ENCODE data around the gene BEST1.
"Not testable (repeated sequence)": the region's sequence is repeated elsewhere in the genome, so short reads cannot be mapped to it uniquely, and the experiment has no call there.

BEST1 gene

DNA sequence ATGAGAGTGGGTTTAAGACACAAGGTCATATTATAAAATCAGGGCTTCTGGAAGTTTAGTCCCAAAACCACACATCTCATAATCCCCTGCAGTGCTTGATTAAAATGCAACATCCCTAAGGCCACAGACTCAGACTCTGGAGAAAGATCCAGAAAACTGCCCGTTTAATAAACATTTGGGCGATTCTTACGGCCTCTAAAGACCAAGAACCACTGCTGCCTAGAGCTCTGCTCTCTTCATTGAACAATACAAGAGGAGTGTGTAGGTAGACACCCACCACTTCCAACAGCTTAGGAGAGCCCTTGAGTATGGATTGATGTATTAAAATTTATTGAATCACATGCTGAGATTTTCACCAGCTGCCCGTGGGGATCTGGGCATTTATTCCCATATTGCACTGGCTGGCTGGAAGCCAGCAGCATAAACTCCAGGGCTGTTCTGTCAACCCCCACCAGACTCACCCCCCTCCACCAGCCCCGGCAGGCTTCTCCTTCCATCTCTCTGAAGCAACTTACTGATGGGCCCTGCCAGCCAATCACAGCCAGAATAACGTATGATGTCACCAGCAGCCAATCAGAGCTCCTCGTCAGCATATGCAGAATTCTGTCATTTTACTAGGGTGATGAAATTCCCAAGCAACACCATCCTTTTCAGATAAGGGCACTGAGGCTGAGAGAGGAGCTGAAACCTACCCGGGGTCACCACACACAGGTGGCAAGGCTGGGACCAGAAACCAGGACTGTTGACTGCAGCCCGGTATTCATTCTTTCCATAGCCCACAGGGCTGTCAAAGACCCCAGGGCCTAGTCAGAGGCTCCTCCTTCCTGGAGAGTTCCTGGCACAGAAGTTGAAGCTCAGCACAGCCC lies 749 bp upstream of the BEST1 start:
- DNase-seq (ENCODE audit: low read depth): no peak

DNA sequence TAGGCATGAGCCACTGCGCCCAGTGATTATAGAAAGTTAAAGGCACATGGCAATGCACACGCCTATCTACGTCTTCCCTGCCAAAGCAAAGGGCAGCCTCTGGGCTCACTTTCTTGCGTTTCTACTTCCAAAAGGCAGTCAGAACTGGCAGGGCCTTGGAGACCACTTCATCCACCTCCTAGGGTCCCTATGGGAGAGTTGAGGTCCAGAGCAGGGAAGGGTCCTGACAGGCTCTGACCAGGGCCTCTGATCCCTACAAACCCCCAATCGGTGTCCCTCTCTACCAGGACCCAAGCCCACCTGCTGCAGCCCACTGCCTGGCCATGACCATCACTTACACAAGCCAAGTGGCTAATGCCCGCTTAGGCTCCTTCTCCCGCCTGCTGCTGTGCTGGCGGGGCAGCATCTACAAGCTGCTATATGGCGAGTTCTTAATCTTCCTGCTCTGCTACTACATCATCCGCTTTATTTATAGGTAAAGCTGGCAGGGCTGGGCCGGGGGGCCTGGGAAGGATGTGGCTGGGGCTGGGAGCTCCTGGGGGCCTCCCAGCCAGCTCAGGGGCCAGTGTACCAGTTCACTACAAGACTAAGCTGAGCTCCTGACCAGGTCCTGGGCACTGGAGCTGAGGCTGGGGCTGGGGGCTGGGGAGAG lies 1.5 kb downstream of the BEST1 start:
- no peak for DNase-seq (ENCODE audit: low read depth)

DNA sequence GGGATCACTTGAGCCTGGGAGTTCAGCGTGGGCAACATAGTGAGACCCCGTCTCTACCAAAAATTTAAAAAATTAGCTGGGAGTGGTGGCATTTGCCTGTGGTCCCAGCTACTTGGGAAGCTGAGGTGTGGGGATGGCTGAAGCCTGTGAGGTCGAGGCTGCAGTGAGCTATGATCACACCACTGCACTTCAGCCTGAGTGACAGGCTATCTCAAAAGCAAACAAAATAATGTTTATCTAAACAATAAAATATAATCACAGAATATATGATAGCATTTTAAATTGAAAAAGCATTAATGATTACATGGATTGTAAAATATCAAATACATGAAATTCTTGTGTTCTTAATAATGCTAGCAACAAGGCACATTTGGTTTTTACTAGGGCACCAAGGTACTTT lies 2.7 kb downstream of the BEST1 start:
- DNase-seq (ENCODE audit: low read depth): no peak

DNA sequence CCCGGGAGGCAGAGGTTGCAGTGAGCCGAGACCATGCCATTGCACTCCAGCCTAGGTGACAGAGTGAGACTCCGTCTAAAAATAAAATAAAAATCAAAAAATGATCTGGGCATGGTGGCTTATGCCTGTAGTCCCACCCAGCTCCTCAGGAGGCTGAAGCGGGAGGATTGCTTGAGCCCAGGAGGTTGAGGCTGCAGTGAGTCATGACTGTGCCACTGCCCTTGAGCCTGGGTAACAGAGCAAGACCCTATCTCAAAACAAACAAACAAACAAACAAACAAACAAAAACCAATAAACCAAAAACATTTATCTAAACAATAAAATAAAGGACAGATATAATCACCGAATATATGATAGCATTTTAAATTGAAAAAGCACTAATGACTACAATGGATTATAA lies 3.5 kb downstream of the BEST1 start:
- not testable (repeated sequence) for DNase-seq (ENCODE audit: low read depth)

DNA sequence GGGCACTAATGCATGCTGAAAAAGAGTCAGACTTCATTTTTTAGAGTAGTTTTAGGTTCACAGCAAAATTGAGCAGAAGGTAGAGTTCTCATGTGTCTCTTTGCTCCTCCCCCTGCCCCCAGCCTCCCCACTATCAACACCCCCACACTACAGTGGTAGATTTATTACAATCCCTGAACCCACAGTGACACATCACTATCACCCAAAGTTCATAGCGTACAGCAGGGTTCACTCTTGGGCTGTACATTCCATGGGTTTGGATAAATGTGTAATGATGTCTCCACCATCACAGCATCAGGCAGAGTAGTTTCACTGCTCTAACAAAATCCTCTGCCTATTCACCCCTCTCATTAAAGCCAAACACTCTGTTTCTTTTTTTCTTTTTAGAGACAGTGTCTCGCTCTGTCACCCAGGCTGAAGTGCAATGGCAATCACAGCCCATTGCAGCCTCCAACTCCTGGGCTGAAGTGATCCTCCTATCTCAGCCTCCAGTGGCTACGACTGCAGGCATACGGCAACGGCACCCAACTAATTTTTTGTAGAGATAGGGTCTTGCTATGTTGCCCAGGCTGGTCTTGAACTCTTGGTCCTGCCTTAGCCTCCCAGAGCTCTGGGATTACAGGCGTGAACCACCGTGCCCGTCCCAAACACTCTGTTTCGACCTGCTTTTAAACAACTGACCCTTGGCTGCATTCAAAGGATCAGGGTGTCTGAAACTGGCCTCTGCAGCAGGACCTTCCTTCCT lies 4.1 kb downstream of the BEST1 start:
- no peak for DNase-seq (ENCODE audit: low read depth)

DNA sequence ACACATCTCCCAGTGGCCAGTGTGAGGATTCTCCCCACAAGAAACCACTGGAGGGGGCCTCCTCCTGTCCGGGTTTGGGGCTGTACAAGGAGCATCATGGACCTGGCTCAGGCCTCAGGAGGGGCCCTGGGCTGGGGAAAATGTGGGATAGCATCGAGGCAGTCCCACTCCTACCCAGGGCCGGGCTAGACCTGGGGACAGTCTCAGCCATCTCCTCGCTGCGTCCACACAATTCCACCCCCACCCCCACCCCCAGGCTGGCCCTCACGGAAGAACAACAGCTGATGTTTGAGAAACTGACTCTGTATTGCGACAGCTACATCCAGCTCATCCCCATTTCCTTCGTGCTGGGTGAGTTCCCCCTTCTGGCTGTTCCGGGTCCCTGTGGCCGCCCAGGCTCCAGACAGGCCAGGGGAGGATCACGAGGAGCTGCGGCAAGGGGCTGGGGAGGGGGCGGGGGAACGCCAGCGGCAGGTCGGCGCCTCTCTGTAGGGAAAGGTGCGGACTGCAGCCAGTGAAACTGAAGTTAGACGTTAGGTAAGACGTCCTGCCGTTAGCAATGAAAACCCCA lies 4.8 kb downstream of the BEST1 start:
- no peak for DNase-seq (ENCODE audit: low read depth)

DNA sequence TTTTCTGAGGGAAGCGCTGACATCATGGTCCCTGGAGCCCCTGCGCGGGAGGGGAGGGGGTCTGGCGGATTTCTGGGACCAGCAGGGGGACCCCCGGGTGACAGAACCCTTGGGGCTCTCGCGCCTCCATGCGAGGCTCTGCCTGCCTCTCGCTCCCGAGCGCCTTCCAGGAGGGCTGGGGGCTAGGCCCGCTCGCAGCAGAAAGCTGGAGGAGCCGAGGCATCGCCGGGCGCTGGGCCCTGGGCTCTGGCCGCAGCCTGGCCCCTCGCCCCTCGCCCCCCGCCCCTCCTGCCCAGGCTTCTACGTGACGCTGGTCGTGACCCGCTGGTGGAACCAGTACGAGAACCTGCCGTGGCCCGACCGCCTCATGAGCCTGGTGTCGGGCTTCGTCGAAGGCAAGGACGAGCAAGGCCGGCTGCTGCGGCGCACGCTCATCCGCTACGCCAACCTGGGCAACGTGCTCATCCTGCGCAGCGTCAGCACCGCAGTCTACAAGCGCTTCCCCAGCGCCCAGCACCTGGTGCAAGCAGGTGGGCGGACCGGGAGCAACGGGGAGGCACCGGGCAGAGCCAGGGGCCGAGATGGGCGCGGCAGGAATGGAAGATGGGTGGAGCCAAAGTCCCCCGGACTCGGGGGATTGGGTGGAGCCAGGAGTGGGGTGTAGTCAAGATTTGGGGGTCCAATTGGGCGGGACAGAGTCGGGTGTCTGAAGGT lies 5.4 kb downstream of the BEST1 start:
- DNase-seq (ENCODE audit: low read depth): no peak

DNA sequence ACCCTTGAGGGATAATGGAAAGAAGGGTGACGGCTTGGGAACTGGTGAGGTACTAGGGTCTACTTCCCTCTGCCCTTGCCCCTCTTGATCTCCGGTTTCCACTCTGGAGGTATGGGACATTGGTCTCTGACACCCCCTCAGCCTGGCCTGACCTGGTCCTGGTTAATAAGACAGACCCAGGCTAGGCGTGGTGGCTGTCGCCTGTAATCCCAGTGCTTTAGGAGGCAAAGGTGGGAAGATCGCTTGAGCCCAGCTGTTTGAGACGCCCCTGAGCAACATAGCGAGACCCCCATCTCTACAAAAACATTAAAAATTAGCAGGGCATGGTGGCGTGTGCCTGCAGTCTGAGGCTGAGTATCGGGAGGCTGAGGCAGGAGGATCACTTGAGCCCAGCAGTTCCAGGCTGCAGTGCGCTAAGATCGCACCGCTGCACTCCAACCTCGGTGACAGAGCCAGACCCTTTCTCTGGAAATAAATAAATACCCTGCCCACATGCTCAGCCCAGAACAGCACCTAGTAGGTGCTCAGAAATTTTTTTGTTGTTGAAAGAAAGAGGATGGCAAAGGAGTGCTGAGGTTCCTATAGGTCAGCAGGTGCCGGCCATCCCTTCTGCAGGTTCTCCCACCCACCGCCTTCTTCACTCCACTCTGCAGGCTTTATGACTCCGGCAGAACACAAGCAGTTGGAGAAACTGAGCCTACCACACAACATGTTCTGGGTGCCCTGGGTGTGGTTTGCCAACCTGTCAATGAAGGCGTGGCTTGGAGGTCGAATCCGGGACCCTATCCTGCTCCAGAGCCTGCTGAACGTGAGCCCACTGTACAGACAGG lies 6.3 kb downstream of the BEST1 start:
- no peak for DNase-seq (ENCODE audit: low read depth)

DNA sequence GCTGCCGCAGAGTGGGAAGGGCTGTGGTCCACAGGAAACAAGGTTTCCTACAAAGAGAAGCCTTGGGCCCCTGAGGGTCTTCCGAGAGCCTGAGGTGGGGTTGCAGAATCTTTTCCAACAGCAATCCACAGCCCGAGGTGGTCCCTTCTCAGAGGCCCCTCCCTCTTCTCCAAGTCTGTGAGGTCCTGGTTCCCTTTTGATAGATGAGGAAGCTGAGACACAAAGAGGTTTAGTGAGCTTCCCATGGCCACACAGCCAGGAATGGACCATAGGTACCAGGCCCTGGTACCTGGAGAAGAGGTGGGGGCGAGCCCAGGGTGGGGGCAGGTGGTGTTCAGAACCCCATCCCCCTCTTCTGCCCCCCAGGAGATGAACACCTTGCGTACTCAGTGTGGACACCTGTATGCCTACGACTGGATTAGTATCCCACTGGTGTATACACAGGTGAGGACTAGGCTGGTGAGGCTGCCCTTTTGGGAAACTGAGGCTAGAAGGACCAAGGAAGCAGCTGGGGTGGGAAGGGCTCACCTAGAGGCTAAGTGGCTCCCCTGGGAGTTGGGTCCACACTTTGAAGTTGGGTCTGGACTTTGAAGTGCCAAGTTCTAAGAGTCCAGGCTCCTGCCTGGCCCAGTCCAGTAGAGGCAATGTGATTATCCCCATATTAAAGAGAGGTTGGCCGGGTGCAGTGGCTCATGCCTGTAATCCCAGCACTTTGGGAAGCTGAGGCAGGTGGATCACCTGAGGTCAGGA lies 7.0 kb downstream of the BEST1 start:
- no peak for DNase-seq (ENCODE audit: low read depth)

DNA sequence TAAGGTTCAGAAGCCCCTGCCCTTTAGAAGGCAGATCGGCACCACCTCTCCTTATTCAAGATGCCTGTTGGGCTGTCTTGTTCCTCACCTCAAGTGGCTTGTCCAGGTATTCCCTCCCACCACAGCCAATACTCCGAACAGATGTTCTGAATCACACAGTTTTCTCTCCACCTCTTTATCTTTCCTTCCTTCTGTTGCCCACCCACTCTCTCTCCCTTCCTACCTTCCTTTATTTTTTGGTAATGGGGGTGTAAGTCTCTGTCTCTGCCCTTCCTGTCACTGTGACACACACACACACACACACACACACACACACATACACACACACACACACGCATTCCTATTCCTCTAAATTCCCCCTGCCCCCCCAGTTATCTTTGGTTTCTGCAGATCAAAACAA lies 8.4 kb downstream of the BEST1 start:
- no peak for DNase-seq (ENCODE audit: low read depth)

DNA sequence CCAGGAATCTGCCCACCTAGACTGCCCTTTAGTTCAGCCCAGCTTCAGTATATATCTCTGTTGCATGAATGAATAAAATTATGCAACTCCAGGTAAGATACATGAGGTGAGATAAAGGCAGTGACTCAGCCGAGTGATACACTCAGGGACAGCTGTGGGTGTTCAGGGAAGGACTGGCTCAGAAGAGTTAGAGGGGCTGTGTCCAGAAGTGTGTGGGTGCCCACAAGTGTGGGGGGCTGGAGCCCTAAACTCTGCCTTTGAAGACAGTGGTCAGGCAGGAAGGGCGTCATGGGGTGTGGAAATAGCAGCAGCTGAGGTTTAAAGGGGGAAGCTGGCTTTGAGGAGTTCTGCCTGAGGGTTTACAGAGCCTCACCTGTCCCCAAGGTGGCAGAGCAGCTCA lies 9.0 kb downstream of the BEST1 start:
- no peak for DNase-seq (ENCODE audit: low read depth)

DNA sequence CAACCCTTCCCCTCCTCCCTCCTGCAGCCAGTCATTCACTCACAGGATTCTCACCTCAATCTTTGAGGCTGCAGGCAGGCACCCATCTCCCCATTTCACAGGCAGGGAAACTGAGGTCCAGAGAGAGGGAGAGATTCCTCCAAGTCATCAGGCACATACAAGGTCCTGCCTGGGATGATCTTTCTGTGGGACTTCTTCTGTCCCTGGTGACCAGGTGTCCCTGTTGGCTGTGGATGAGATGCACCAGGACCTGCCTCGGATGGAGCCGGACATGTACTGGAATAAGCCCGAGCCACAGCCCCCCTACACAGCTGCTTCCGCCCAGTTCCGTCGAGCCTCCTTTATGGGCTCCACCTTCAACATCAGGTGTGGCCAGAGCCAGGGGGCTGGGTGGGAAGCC lies 9.5 kb downstream of the BEST1 start:
- DNase-seq (ENCODE audit: low read depth): no peak

DNA sequence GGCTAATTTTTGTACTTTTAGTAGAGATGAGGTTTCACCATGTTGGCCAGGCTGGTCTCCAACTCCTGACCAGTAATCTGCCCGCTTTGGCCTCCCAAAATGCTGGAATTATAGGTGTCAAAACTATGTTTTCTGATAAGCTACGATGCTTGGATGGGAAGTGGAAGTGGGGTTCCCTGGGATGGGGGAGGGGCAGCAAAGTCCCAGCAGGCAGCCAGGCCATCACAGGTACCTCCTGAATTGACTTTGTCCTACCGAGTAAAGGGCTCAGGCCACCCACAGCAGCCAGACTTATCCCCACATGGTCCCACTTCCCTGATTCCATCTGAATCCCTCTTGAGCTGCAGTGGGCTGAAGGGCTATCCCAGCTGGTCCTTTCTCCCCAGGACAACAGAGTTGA lies 10.4 kb downstream of the BEST1 start:
- no peak for DNase-seq (ENCODE audit: low read depth)

DNA sequence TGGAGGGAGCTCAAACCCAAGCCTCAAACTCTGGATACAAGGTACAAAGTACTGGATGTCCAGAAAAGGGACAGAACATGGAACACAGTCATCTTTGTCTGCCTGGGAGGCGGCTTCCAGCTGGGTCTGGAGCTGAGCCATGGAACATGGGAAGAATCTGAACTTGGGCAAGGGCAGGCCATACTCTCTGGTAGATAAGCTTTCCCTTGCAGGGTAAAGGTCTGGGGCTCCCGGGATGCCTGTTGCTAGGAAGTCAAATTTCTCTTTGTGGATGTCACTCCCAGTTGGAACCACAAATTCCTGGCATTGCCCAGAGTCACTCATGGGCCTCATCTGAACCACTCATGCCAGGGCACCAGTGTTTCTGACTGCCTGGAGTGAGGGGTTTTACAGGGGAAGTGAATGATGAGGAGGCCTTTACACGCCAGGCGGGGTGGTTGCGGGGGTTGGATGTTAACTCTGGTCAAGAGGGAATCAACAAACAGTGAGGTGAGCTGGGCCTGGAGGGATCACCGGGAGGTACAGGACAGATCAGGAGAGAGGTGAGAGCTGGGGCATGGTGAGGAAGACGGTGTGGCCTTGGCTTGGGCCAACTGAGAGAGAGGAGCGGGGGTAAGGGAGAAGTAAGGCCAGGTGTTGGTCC lies 11.5 kb downstream of the BEST1 start:
- DNase-seq (ENCODE audit: low read depth): no peak

DNA sequence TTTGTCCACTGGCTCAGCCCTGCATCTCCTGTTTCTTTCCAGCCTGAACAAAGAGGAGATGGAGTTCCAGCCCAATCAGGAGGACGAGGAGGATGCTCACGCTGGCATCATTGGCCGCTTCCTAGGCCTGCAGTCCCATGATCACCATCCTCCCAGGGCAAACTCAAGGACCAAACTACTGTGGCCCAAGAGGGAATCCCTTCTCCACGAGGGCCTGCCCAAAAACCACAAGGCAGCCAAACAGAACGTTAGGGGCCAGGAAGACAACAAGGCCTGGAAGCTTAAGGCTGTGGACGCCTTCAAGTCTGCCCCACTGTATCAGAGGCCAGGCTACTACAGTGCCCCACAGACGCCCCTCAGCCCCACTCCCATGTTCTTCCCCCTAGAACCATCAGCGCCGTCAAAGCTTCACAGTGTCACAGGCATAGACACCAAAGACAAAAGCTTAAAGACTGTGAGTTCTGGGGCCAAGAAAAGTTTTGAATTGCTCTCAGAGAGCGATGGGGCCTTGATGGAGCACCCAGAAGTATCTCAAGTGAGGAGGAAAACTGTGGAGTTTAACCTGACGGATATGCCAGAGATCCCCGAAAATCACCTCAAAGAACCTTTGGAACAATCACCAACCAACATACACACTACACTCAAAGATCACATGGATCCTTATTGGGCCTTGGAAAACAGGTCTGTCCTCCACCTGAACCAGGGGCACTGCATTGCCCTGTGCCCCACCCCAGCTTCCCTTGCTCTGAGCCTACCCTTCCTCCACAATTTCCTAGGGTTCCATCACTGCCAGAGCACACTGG lies 12.3 kb downstream of the BEST1 start:
- DNase-seq (ENCODE audit: low read depth): no peak

DNA sequence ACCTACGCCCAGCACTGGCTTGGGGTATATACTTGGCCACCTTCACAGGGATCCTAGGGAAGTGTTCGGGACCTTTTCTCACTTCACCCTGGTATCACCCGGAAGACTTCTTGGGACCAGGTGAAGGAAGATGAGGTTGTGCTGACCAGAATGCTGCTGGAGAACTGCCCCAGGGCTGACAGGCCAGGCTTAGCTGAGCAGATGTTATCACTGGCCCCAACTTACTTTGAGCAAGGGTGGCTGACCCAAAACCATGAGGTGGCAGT lies 12.8 kb downstream of the BEST1 start:
- no peak for DNase-seq (ENCODE audit: low read depth)

DNA sequence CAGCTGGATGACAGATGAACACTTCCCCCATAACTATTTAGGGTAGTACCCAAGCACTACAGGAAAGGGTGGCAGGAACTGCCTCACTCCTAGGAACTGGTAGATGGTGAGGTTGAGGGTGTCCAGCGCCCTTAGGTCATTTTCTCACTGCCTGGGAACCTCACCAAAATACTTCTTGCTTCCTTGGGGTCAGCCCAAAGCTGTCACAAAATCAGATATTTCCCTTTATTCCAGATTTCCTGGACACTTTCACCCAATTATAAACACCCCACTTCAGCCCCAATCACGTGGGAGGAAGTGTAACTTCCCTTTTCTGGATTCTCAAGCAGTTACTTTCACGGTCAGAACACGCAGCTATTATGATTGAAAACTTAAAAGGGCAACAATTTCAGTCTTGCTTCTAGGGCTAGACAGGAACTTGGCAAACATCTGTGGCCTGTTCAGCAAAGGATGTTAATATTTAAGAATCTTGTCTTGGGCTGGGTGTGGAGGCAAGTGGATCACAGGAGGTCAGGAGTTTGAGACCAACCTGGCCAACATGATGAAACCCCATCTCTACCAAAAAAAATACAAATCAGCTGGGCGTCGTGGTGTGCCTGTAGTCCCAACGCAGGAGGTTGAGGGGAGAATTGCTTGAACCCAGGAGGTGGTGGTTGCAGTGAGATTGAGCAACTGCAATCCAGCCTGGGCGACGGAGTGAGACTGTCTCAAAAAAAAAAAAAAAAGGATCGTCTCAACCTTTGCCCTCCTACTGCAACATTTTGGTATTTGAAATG lies 13.3 kb downstream of the BEST1 start:
- no peak for DNase-seq (ENCODE audit: low read depth)

DNA sequence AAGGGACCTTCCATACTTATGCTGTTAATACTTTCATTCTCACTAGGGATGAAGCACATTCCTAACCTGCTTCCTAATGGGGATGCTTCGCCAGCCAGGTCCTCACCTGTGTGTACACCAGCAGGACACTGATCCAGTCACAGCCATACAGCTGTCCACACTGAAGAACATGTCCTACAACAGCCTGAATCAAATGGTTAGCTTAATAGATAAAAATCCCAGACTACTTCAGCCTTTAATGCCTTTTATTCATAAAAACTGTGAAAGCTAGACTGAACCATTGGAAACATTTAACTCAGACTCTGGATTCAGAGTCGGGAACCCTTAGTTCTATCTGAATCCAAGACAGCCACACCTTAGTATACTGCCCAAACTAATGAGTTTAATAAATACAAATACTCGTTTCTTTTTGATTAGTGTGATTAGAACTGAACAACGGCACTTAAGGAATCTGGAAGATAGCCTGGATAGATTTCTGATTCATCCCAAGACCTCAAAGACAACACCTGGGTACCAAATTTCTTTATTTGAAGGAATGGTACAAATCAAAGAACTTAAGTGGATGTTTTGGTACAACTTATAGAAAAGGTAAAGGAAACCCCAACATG lies 14.0 kb downstream of the BEST1 start:
- DNase-seq (ENCODE audit: low read depth): no peak
